Endometrial microvascular endothelial cells (primary cell): ENCODE results near the gene MAPK8. TPM values are rescaled to one million over a fixed set of nuclear protein-coding genes. Genes with fewer than 3 reads are reported as not detected.

Source experiments
- in situ Hi-C: cut with HindIII; loops from 2 replicates; pipeline ENCODE4 v1.10.0; 2017; ENCODE audit warnings: low sequenced_read_pairs, low pct_unique_long_range_greater_than_20kb; ENCODE audit errors: inconsistent ontology term
- total RNA-seq: library from RNA; depleted of rRNA; stranded (reverse); fragments of >200 nt; gene quantifications from one replicate; pipeline ENCODE4 v1.2.3, GENCODE V29; 2015; ENCODE audit errors: inconsistent ontology term

Gene MAPK8
- total RNA-seq, 1 donor from 2014 or later, result 56.9 TPM

DNA sequence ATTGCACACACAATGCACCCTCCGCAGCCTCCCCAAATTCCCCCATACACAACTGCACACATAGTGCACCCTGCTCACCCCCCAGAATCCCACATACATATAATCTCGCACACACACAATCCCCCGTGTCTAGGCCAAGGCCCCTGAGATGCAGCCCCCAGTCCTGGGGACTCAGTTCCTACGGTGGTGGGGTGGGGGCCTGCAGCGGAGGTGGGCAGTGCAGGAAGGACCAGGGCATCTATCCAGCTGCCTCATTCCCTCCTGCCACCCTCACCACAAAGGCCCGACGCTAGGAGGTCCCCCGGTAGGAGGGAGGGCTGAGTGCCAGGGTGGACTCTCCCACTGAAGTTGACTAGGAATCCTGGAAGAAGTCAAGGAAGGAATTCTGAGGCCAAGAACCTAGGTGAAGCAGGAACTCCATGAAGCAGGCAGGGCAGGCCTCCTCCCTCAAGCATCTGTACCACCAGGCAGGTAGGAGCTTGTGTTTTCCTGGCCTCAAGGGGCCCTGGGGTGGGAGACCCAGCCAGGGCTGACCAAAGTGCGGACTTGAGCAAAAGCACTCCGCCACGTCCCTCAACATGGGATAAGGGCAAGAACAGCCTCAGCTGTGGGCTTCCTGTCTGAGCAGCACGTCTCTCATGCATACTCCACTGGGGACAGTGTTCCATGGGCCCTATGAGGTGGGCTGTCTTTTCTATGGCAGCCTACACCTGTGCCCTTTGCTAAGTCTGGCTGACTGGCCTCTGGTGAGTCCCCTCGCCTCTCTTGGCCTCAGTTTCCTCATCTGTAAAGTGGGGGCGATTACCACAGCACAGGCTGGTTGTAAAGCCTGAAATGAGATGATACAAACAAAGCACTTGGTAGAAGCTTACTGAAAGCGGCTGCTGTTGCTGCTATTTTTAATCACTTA is 145.7 kb downstream of the MAPK8 start:
- in situ Hi-C loops, result no loop called here

- in situ Hi-C loops, result no loop called here
Measured at GRCh38 chr10:48452879-48453412, 146.5 kb downstream of the MAPK8 start.

DNA sequence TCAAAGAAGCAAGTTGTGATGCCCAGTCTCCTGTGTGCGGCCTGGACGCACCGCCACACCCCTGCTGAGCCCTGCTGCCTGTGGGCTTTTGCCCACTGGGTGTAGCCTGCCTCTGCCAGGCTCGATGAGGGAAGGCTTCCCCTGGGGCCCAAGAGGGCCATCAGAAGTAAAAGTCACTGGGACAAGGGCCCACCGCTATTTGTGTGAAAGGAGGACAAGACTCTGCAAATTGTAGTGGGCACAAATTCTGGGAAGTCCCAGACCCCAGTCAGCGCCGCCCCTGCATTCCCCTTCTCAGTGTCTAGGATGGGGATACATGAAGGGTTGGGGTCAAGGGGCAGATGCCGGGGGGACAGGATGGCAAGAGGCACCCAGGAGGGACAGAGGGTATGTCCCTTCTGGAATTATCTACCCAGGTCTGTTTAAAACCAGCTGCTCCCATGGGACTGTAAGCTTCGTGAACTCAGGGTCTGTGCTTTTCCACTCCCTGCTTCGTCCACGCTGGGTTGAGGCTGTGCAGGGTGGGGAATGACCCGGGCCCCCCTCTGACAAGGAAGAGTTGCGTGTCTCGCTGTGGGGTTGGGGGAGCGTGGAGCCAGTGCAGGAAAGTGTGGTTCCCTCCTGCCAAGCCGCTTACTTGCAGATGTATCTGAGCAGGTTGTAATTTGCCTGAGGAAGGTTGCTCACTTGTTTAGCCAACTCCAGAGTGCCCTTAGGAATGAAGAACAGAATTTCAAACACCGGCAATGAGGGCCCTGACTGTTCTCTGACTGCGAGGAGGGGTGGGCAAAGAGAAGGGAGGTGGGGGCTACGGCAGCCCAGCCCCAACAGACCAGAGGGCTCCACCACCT is 147.2 kb downstream of the MAPK8 start:
- in situ Hi-C loops, result no loop called here

GRCh38 chr10:48454302-48455054 is 148.0 kb downstream of the MAPK8 start:
- in situ Hi-C loops, result no loop called here

DNA sequence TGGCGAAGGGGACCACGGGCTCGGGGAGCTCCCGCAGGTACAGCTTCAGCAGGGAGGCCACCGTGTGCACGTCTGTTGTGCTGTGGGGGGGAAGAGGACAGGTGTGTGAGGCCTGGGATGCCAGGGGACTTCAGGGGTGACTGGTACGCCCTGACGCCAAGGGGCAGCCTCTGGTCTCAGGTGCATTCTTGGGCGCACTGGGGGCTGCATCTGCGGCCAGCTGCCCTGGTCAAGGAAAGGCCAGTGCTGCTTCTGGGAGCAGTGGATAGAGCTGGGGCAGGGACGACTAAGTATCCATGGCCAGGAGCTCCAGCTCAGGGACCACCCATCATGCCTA is 148.5 kb downstream of the MAPK8 start:
- in situ Hi-C loops, result no loop called here

GRCh38 chr10:48455392-48456151 is 149.1 kb downstream of the MAPK8 start:
- in situ Hi-C loops, result no loop called here

DNA sequence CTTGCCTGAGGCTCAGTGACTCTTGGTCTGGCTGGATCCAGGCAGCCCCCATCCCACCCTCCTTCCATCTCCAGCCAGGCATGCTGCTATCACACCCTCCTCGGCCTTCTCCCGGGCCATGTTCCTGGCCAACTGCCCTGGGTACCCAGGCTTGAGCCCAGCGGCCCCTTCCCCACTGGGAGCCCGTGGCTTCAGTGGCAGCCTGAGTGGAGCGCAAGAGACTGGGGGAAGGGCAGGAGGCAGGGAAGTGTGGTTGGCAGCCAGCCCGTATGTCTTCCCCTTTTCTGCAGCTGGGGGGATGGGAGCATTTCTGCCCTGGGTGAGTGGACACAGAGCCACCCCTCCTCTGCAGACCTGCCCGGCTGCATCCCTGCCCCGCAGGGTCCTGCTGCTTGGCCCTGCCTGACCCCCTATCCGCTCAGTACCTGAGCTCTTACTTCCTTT is 149.9 kb downstream of the MAPK8 start:
- in situ Hi-C loops, result no loop called here

- in situ Hi-C loops, result no loop called here
Measured at GRCh38 chr10:48456808-48457761, 150.6 kb downstream of the MAPK8 start.

DNA sequence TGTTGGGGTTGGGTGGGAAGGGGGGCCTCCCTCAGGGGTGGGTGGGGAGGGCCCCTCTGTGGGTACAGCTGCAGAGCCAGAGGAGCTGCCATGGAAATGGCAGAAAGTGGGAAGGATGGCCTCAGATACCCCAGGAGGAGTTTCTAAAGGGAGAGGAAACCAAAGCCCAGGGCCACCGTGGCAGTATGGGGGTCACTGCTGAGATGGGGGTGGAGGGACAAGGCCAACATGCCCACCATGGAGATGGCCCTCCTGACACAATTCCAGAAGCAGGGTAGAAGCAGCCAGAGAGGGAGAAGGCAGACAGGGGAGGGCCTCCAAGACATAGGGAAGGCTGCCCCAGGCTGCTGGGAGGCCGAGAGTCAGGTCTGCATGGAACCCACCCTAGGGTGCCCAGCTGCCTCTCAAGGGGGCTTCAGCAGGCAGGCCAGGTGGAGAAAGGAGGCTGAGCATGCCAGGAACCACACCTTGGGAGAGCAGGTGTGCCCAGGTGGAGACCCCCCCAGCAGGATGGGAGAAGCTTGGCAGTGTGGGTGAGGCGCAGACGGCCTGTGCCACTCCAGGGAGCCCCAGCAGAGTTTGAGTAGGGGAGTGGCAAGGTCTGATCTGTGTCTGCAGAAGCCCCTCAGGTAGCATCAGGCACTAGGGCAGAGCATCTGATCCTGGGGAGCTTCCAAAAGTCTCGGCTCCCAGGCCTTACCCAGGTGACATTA is 151.6 kb downstream of the MAPK8 start:
- in situ Hi-C loops, result no loop called here

- in situ Hi-C loops, result no loop called here
Measured at GRCh38 chr10:48458662-48459048, 152.2 kb downstream of the MAPK8 start.

DNA sequence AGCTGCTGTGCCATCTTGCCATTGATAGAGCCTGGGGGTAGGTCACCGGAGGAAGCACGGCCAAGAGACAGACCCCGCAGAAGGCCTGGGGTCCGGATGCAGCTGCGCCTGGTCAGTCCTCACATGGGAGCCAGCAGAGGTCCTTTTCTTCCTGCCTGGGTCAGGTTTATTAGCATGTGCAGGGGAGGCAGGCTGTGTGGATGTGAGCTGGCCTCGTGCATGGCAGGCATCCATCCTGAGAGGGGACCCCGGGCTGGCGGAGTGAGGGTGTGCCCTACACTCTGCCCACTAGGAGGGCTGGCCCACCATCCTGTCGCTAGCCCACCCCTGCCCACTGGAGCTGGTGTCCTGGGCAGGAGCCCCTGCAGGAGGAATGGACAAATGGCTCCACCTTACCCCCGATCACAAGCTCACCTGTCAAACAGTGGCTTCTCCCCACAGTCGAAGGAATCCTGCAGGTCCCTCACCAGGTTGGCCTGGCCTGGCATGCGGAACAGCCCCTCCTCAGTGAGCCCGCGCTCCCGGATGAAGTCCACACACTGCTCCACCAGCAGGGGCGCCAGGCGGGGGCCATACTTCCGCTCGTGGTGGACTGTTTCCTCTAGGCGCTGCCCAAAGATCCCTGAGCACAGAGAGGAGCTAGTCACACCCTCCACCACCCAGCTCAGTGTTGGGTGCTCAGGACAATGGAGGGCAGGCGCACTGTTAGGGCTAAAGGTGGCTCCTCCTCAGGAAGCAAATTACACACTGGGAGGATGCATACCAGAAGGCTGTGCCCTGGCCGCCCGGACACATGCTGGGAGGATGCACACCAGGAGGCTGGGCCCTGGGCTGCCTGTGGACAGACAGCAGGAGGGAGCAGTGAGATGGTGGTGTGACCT is 153.0 kb downstream of the MAPK8 start:
- in situ Hi-C loops, result no loop called here

GRCh38 chr10:48460182-48460581 is 153.7 kb downstream of the MAPK8 start:
- in situ Hi-C loops, result no loop called here

- in situ Hi-C loops, result no loop called here
Measured at GRCh38 chr10:48461623-48462481, 155.4 kb downstream of the MAPK8 start.

- in situ Hi-C loops, result no loop called here
Measured at GRCh38 chr10:48462482-48463020, 156.1 kb downstream of the MAPK8 start.
